HEK293 (cell line): ENCODE measurements around the gene TMEM106C.

Experiments used
- CTCF ChIA-PET: fragments of 350-600 bp; formaldehyde crosslinking; extraction: SDS; loops from one replicate; lab custom pipeline; 2021; ENCODE audit warnings: antibody characterized with exemption; lab: Yijun Ruan, JAX
- POLR2A ChIA-PET: fragments of 300-600 bp; formaldehyde crosslinking; extraction: SDS; loops from one replicate; lab custom pipeline; 2020; ENCODE audit warnings: antibody characterized with exemption, inconsistent platforms; lab: Yijun Ruan, JAX
- H3K27ac ChIP-seq: fragments of 200-500 bp; sonication (Bioruptor generic); 2 replicates; pipeline ENCODE4 v1.5.1; 2014; ENCODE audit warnings: low read depth, low read length, control low read depth, inconsistent platforms; ENCODE audit errors: extremely low read depth
- H3K36me3 ChIP-seq, 2 experiments: fragments of 200-500 bp in 1 of 2; sonication (Bioruptor generic) in 1 of 2; 1 replicate in 1 of 2; 2 replicates in 1 of 2; pipeline ENCODE4 v1.5.1; 2014 to 2017; ENCODE audit warnings: inconsistent platforms in 2 of 2, low read length in 2 of 2; ENCODE audit not compliant: control insufficient read depth in 2 of 2, insufficient read depth in 1 of 2
- H3K4me1 ChIP-seq: fragments of 200-500 bp; sonication (Bioruptor generic); 2 replicates; pipeline ENCODE4 v1.5.1; 2014; ENCODE audit warnings: mild to moderate bottlenecking, low read length, inconsistent platforms; ENCODE audit not compliant: control insufficient read depth, insufficient read depth
- H3K4me3 ChIP-seq: 2 replicates; pipeline ENCODE4 v1.5.1; 2011; ENCODE audit warnings: low read depth, mild to moderate bottlenecking, control low read depth, low read length, moderate library complexity
- H3K9me3 ChIP-seq: fragments of 200-500 bp; sonication (Bioruptor generic); 2 replicates; pipeline ENCODE4 v1.5.1; 2014; ENCODE audit warnings: low read depth, low read length, inconsistent platforms; ENCODE audit not compliant: control insufficient read depth, insufficient read depth
- EGR2 ChIP-seq: fragments of 450-650 bp; formaldehyde crosslinking; IDR thresholded peaks from 2 replicates; pipeline ENCODE4 v1.5.1; 2016; ENCODE audit warnings: low read depth, missing biosample characterization, missing genetic modification characterization
- FEZF1 ChIP-seq: fragments of 450-650 bp; formaldehyde crosslinking; IDR thresholded peaks from 2 replicates; pipeline ENCODE4 v1.5.1; 2016; ENCODE audit warnings: missing biosample characterization, missing genetic modification characterization
- HOXA7 ChIP-seq: sonication (generic); formaldehyde crosslinking; IDR thresholded peaks from 2 replicates; pipeline ENCODE4 v1.8.1; 2022; ENCODE audit warnings: missing genetic modification reagents, borderline replicate concordance
- KLF1 ChIP-seq: fragments of 450-650 bp; formaldehyde crosslinking; IDR thresholded peaks from 2 replicates; pipeline ENCODE4 v1.5.1; 2016; ENCODE audit warnings: missing biosample characterization, missing genetic modification characterization
- PRDM1 ChIP-seq: fragments of 450-650 bp; formaldehyde crosslinking; IDR thresholded peaks from 2 replicates; pipeline ENCODE4; 2016; ENCODE audit warnings: missing biosample characterization, missing genetic modification characterization
- SALL2 ChIP-seq: fragments of 450-650 bp; formaldehyde crosslinking; IDR thresholded peaks from 2 replicates; pipeline ENCODE4 v1.5.0; 2017; ENCODE audit warnings: missing biosample characterization, mild to moderate bottlenecking, missing genetic modification characterization, borderline replicate concordance
- ZFHX2 ChIP-seq: fragments of 450-650 bp; formaldehyde crosslinking; conservative IDR thresholded peaks from 2 replicates; pipeline ENCODE4 v1.5.1; 2016; ENCODE audit warnings: missing biosample characterization, missing genetic modification characterization
- ZIC2 ChIP-seq: fragments of 450-650 bp; formaldehyde crosslinking; IDR thresholded peaks from 2 replicates; pipeline ENCODE4 v1.5.1; 2016; ENCODE audit warnings: missing biosample characterization, missing genetic modification characterization
- ZNF341 ChIP-seq: fragments of 450-650 bp; formaldehyde crosslinking; IDR thresholded peaks from 2 replicates; pipeline ENCODE4; 2016; ENCODE audit warnings: low read depth, missing biosample characterization, missing genetic modification characterization
- ZNF600 ChIP-seq: fragments of 450-650 bp; formaldehyde crosslinking; IDR thresholded peaks from 2 replicates; pipeline ENCODE4 v1.5.1; 2016; ENCODE audit warnings: missing biosample characterization, missing genetic modification characterization
- ZNF707 ChIP-seq: fragments of 450-650 bp; formaldehyde crosslinking; IDR thresholded peaks from 2 replicates; pipeline ENCODE4 v1.5.1; 2016; ENCODE audit warnings: missing biosample characterization, missing genetic modification characterization
- ZSCAN16 ChIP-seq: fragments of 450-650 bp; formaldehyde crosslinking; IDR thresholded peaks from 2 replicates; pipeline ENCODE4 v1.5.1; 2016; ENCODE audit warnings: missing biosample characterization, missing genetic modification characterization
- ZSCAN30 ChIP-seq: fragments of 450-650 bp; IDR thresholded peaks from 2 replicates; pipeline ENCODE4 v1.5.1; 2018; ENCODE audit warnings: missing biosample characterization, mild to moderate bottlenecking, missing genetic modification characterization, moderate library complexity
- TF ChIP-seq, protein P1 (sequence below): fragments of 450-650 bp; IDR thresholded peaks from 2 replicates; pipeline ENCODE4 v1.5.1; 2018; ENCODE audit warnings: missing biosample characterization, mild to moderate bottlenecking, missing genetic modification characterization
- TF ChIP-seq, protein P2 (sequence below): fragments of 450-650 bp; formaldehyde crosslinking; IDR thresholded peaks from 2 replicates; pipeline ENCODE4 v1.5.1; 2016; ENCODE audit warnings: missing biosample characterization, missing genetic modification characterization, borderline replicate concordance
- TF ChIP-seq, protein P3 (sequence below): fragments of 450-650 bp; formaldehyde crosslinking; IDR thresholded peaks from 2 replicates; pipeline ENCODE4 v1.5.1; 2016; ENCODE audit warnings: missing biosample characterization, missing genetic modification characterization, borderline replicate concordance

The TMEM106C gene

DNA sequence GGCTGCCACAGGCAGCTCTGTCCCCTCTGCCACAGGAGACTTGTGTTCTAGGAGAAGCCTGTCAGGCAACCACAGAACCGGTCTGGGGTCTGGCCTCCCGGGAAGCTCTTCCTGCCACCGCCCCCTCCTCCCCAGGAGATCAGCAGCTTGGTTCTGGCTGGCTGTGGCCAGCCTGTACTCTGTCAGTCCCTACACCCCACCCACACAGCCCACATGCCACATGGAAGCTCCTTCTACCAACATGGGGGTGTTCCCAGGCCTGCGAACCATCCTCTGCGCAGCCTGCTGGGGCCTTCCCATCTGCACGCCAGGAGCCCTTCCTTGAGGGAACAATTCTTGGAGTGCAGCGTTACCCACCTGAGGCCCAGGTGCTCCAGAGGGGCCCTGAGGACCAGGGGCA, 16.8 kb downstream of the TMEM106C start:
- H3K27ac ChIP-seq: no peak overlapping the region
- TF ChIP-seq HOXA7 (CRISPR knock-in tag) (no peak), ZIC2 (tag by site-specific recombination) (peak; percentile 28; the same call in 1 of the 2 replicates), ZNF341 (peak; percentile 79), PRDM1 (tag by site-specific recombination) (no peak), EGR2 (tag by site-specific recombination) (peak; percentile 87), ZFHX2 (peak; percentile 81), FEZF1 (tag by site-specific recombination) (no peak)
- H3K36me3 ChIP-seq: peaks cover 0 to 49% of the 10 kb centered on the region in 2 experiments; a peak in 1 of 3 replicates
- CTCF ChIA-PET: no interaction called here
- no peaks in the 10 kb centered on the region for H3K9me3 ChIP-seq
- POLR2A ChIA-PET: no interaction called here
- no peak overlapping the region for H3K4me3 ChIP-seq
- no peaks in the 10 kb centered on the region for H3K4me1 ChIP-seq

DNA sequence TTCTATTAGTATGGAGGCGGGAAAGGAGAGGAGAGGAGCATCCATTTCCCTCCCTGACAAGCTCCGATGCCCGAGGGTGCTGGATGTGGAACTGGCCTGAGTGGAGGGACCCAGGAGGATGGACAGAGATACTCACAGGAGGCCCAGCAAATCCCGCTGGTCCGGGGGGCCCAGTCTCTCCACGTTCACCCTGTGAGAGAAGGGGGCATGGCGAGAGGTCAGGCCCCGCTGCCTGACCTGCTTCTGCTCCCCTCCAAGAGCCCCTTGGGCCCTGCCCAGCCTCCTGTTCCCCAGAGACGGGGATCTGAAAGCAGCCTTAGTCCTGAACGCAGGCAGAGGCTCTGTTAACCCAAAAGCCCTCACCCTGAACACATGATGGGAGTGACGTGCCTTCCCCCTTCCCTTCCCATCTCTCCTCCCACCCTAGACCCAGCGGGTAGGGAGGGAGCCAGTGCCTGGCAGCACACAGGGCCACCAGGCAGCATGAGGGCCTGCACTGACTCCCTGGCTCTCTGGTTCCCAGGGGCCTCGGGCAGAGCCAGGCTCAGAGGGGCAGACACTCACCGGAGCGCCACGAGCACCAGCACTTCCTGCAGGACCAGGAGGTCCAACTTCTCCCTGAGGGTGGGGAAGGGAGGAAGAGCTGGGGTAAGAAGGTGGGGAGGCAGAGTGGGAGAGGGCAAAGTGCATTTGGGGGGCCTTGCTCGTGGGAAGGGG, 17.5 kb downstream of the TMEM106C start:
- no peak overlapping the region for H3K4me3 ChIP-seq
- no peak overlapping the region for H3K27ac ChIP-seq
- H3K36me3 ChIP-seq: peaks cover 0 to 49% of the 10 kb centered on the region in 2 experiments; a peak in 1 of 3 replicates
- TF ChIP-seq, protein P1, sequence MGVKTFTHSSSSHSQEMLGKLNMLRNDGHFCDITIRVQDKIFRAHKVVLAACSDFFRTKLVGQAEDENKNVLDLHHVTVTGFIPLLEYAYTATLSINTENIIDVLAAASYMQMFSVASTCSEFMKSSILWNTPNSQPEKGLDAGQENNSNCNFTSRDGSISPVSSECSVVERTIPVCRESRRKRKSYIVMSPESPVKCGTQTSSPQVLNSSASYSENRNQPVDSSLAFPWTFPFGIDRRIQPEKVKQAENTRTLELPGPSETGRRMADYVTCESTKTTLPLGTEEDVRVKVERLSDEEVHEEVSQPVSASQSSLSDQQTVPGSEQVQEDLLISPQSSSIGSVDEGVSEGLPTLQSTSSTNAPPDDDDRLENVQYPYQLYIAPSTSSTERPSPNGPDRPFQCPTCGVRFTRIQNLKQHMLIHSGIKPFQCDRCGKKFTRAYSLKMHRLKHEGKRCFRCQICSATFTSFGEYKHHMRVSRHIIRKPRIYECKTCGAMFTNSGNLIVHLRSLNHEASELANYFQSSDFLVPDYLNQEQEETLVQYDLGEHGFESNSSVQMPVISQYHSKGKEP (tag by site-specific recombination): no peak
- no peak for TF ChIP-seq SALL2 (tag by site-specific recombination)
- TF ChIP-seq, protein P2, sequence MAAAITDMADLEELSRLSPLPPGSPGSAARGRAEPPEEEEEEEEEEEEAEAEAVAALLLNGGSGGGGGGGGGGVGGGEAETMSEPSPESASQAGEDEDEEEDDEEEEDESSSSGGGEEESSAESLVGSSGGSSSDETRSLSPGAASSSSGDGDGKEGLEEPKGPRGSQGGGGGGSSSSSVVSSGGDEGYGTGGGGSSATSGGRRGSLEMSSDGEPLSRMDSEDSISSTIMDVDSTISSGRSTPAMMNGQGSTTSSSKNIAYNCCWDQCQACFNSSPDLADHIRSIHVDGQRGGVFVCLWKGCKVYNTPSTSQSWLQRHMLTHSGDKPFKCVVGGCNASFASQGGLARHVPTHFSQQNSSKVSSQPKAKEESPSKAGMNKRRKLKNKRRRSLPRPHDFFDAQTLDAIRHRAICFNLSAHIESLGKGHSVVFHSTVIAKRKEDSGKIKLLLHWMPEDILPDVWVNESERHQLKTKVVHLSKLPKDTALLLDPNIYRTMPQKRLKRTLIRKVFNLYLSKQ (tag by site-specific recombination): no peak
- TF ChIP-seq ZSCAN16 (tag by site-specific recombination): peak; percentile 87
- TF ChIP-seq, all 188 proteins: peak for 1
- CTCF ChIA-PET: interaction anchor here (0.6 to 1.4 kb wide), 2 partner anchors 18 to 138 kb away, joined by 6 to 7 read pairs; partner anchors contain the start of gene TMEM106C
- H3K4me1 ChIP-seq: no peaks in the 10 kb centered on the region
- no peaks in the 10 kb centered on the region for H3K9me3 ChIP-seq
- POLR2A ChIA-PET: no interaction called here

DNA sequence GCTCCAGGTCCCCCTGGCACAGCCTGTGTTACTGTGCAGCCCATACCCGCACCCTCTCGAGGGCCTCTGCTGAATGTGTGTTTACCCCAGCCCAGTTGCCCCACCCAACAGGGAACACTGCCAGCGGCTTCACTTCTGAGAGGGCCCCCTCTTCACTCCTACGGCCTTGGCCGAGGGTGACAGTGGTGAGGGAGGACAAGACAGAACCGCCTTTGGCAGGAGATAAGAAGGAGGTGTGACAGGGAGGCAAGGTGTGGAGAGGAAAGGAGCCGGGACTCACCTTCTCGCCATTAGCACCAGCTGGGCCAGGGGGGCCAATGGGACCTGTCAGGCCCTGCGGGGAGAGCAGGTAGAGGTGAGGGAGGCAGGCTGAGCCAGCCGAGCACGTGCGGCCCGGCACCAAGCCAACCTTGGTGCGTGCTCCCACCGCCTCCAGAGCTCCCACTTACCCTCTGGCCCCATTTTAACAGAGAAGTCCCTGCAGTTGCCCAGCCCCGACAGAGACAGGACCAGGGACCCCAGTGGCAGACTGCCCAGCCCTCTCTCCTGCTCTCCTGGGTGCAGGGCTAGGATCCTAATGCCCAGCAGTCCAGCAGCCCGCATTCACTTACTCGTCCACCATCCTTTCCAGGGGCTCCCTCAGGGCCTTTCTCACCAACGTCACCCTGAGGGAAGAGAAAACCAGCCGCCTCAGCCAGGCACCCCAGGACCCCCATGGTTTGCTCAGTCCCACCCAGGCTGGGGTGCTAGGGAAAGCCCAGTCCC, 18.3 kb downstream of the TMEM106C start:
- Histone ChIP-seq H3K9me3 (no peaks in the 10 kb centered on the region), H3K36me3 (peaks cover 0 to 47% of the 10 kb centered on the region in 2 experiments; a peak in 1 of 3 replicates), H3K27ac (no peak overlapping the region), H3K4me1 (no peaks in the 10 kb centered on the region), H3K4me3 (no peak overlapping the region)
- TF ChIP-seq EGR2 (tag by site-specific recombination): peak; percentile 42; the same call in 1 of the 2 replicates
- no peak for TF ChIP-seq ZNF600 (tag by site-specific recombination)
- TF ChIP-seq ZFHX2: peak; percentile 56
- POLR2A ChIA-PET: no interaction called here
- CTCF ChIA-PET: interaction anchor here (0.6 to 1.4 kb wide), 2 partner anchors 19 to 139 kb away, joined by 6 to 7 read pairs; partner anchors contain the start of gene TMEM106C

DNA sequence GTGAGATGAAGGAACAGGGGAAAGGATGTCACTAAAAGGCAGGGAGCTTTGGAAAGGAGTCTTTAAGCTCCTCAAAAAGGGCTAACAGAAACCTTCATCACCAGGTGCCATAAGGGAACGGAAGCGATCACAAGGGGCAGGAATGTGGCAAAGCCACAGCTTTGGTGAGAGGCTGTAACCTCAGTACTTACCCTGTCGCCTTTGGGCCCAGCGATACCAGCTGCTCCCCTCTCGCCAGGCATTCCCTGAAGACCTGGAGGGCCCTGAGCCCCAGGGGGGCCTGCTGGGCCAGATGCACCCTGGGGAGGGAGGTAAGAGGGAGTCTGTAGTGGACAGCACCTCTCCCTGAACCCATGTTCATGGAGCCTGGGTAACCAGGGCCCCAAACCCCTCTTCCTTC, 18.9 kb downstream of the TMEM106C start:
- ChIA-PET CTCF (interaction anchor here (1.4 kb wide), 1 partner anchor 19 kb away, joined by 7 read pairs; the partner anchor contains the start of gene TMEM106C), POLR2A (no interaction called here)
- Histone ChIP-seq H3K27ac (no peak overlapping the region), H3K36me3 (peaks cover 0 to 53% of the 10 kb centered on the region in 2 experiments; a peak in 1 of 3 replicates), H3K9me3 (no peaks in the 10 kb centered on the region), H3K4me3 (no peak overlapping the region), H3K4me1 (no peaks in the 10 kb centered on the region)
- TF ChIP-seq ZSCAN30: no peak
- TF ChIP-seq, protein P3, sequence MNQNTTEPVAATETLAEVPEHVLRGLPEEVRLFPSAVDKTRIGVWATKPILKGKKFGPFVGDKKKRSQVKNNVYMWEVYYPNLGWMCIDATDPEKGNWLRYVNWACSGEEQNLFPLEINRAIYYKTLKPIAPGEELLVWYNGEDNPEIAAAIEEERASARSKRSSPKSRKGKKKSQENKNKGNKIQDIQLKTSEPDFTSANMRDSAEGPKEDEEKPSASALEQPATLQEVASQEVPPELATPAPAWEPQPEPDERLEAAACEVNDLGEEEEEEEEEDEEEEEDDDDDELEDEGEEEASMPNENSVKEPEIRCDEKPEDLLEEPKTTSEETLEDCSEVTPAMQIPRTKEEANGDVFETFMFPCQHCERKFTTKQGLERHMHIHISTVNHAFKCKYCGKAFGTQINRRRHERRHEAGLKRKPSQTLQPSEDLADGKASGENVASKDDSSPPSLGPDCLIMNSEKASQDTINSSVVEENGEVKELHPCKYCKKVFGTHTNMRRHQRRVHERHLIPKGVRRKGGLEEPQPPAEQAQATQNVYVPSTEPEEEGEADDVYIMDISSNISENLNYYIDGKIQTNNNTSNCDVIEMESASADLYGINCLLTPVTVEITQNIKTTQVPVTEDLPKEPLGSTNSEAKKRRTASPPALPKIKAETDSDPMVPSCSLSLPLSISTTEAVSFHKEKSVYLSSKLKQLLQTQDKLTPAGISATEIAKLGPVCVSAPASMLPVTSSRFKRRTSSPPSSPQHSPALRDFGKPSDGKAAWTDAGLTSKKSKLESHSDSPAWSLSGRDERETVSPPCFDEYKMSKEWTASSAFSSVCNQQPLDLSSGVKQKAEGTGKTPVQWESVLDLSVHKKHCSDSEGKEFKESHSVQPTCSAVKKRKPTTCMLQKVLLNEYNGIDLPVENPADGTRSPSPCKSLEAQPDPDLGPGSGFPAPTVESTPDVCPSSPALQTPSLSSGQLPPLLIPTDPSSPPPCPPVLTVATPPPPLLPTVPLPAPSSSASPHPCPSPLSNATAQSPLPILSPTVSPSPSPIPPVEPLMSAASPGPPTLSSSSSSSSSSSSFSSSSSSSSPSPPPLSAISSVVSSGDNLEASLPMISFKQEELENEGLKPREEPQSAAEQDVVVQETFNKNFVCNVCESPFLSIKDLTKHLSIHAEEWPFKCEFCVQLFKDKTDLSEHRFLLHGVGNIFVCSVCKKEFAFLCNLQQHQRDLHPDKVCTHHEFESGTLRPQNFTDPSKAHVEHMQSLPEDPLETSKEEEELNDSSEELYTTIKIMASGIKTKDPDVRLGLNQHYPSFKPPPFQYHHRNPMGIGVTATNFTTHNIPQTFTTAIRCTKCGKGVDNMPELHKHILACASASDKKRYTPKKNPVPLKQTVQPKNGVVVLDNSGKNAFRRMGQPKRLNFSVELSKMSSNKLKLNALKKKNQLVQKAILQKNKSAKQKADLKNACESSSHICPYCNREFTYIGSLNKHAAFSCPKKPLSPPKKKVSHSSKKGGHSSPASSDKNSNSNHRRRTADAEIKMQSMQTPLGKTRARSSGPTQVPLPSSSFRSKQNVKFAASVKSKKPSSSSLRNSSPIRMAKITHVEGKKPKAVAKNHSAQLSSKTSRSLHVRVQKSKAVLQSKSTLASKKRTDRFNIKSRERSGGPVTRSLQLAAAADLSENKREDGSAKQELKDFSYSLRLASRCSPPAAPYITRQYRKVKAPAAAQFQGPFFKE (tag by site-specific recombination): no peak
- no peak for TF ChIP-seq ZNF707 (tag by site-specific recombination)
- TF ChIP-seq KLF1: no peak
